H1 (cell line): Measurements from ENCODE around the gene TSFM. TPM values are rescaled to one million over a fixed set of nuclear protein-coding genes. Genes with fewer than 3 reads are reported as not detected.

ENCODE experiments used
- CTCF ChIA-PET: fragments of 300-600 bp; sonication (Branson Sonifier 250); formaldehyde crosslinking; loops from one replicate; lab custom pipeline; 2021; ENCODE audit not compliant: partially characterized antibody; lab: Charles Lee
- POLR2A ChIA-PET: fragments of 300-600 bp; sonication (Branson Sonifier 250); formaldehyde crosslinking; loops from one replicate; lab custom pipeline; 2021; ENCODE audit warnings: inconsistent platforms; ENCODE audit not compliant: partially characterized antibody; lab: Charles Lee
- DNase-seq, 2 experiments: peaks; one replicate each; pipeline versions ENCODE4 v3.0.0 to v3.0.0-alpha.2; 2010 to 2022; ENCODE audit warnings: low spot score in 2 of 2, low read depth in 1 of 2, mixed read lengths in 1 of 2
- FAIRE-seq: peaks from 2 replicates; lab custom pipeline; 2011; peaks lifted over from hg19 to GRCh38; lab: Jason Lieb, UNC
- H2AFZ ChIP-seq: 2 replicates; pipeline ENCODE4 v1.8.1; 2012; ENCODE audit warnings: low read length, inconsistent platforms
- H2AK5ac ChIP-seq: 2 replicates; pipeline ENCODE4 v1.6.1; 2013; ENCODE audit warnings: low read depth, low read length
- H2BK120ac ChIP-seq: replicated peaks from 2 replicates; pipeline ENCODE3; 2013; ENCODE audit warnings: low read depth, low read length, inconsistent platforms
- H2BK12ac ChIP-seq: 2 replicates; pipeline ENCODE4 v1.6.1; 2013; ENCODE audit warnings: low read depth, low read length
- H2BK15ac ChIP-seq: 2 replicates; pipeline ENCODE4 v1.6.1; 2013; ENCODE audit warnings: low read length
- H2BK20ac ChIP-seq: 2 replicates; pipeline ENCODE4 v1.6.1; 2013; ENCODE audit warnings: low read length
- H2BK5ac ChIP-seq: 2 replicates; pipeline ENCODE4 v1.6.1; 2013; ENCODE audit warnings: low read depth, low read length
- H3K14ac ChIP-seq: 2 replicates; pipeline ENCODE4 v1.6.1; 2013; ENCODE audit warnings: inconsistent platforms; ENCODE audit not compliant: insufficient read length
- H3K18ac ChIP-seq: 2 replicates; pipeline ENCODE4 v1.6.1; 2013; ENCODE audit warnings: low read length; ENCODE audit errors: extremely low read depth
- H3K23ac ChIP-seq: 2 replicates; pipeline ENCODE4 v1.6.1; 2013; ENCODE audit warnings: inconsistent platforms; ENCODE audit not compliant: insufficient read length
- H3K23me2 ChIP-seq: 2 replicates; pipeline ENCODE4 v1.6.1; 2013; ENCODE audit warnings: low read depth, low read length
- H3K27ac ChIP-seq: 2 replicates; pipeline ENCODE4 v1.6.1; 2011; ENCODE audit warnings: low read depth, low read length, inconsistent platforms
- H3K27me3 ChIP-seq, 4 experiments: replicated peaks in 1 of 4; 1 replicate in 1 of 4; 2 replicates in 3 of 4; pipeline versions ENCODE4 v1.6.1 to v1.8.1; 2011 to 2013; ENCODE audit warnings: low read length in 3 of 4, mild to moderate bottlenecking in 3 of 4, inconsistent platforms in 2 of 4, mixed read lengths in 2 of 4, moderate library complexity in 1 of 4; ENCODE audit not compliant: control insufficient read depth in 3 of 4, insufficient read depth in 3 of 4; ENCODE audit errors: extremely low read depth in 1 of 4
- H3K36me3 ChIP-seq, 4 experiments: 2 replicates each; pipeline versions ENCODE4 v1.6.1 to v1.8.1; 2011 to 2013; ENCODE audit warnings: mild to moderate bottlenecking in 4 of 4, low read length in 3 of 4, moderate library complexity in 2 of 4, control low read depth in 1 of 4, inconsistent platforms in 1 of 4; ENCODE audit not compliant: insufficient read depth in 4 of 4, control insufficient read depth in 2 of 4
- H3K4ac ChIP-seq: replicated peaks from 2 replicates; pipeline ENCODE3; 2013; ENCODE audit warnings: low read length, low read depth, mixed read lengths, inconsistent platforms; ENCODE audit not compliant: insufficient read length
- H3K4me1 ChIP-seq, 4 experiments: replicated peaks in 1 of 4; 1 replicate in 1 of 4; 2 replicates in 3 of 4; pipeline versions ENCODE4 v1.6.1 to v1.8.1; 2011 to 2013; ENCODE audit warnings: low read length in 3 of 4, inconsistent platforms in 2 of 4, mixed read lengths in 1 of 4; ENCODE audit not compliant: insufficient read depth in 4 of 4, control insufficient read depth in 3 of 4
- H3K4me2 ChIP-seq, 2 experiments: 2 replicates each; pipeline versions ENCODE4 v1.6.1 to v1.8.1; 2011 to 2013; ENCODE audit warnings: low read depth in 2 of 2, low read length in 2 of 2, control low read depth in 1 of 2, inconsistent platforms in 1 of 2, mild to moderate bottlenecking in 1 of 2; ENCODE audit not compliant: insufficient read depth in 1 of 2
- H3K4me3 ChIP-seq, 4 experiments: fragments of 200-600, 300-600 bp in 1 of 4; sonication (generic), shearing (Covaris generic), sonication (Bioruptor Twin) in 1 of 4; 2 replicates each; pipeline versions ENCODE4 v1.5.1 to v1.8.1; 2011 to 2016; ENCODE audit warnings: low read length in 4 of 4, low read depth in 3 of 4, control low read depth in 2 of 4, inconsistent platforms in 2 of 4, mild to moderate bottlenecking in 2 of 4, mixed read lengths in 1 of 4, moderate library complexity in 1 of 4; ENCODE audit not compliant: insufficient read depth in 2 of 4; ENCODE audit errors: extremely low read depth in 1 of 4
- H3K56ac ChIP-seq: replicated peaks from 2 replicates; pipeline ENCODE3; 2013; ENCODE audit warnings: low read depth, mild to moderate bottlenecking, mixed read lengths, low read length, inconsistent platforms; ENCODE audit not compliant: insufficient read length
- H3K79me1 ChIP-seq: 2 replicates; pipeline ENCODE4 v1.6.1; 2013; ENCODE audit warnings: low read depth, low read length, control low read depth
- H3K79me2 ChIP-seq, 2 experiments: 2 replicates each; pipeline versions ENCODE4 v1.6.1 to v1.8.1; 2012 to 2013; ENCODE audit warnings: low read length in 2 of 2, mild to moderate bottlenecking in 2 of 2, inconsistent platforms in 1 of 2; ENCODE audit not compliant: insufficient read depth in 2 of 2, control insufficient read depth in 1 of 2
- H3K9ac ChIP-seq, 4 experiments: replicated peaks in 1 of 4; 1 replicate in 1 of 4; 2 replicates in 3 of 4; pipeline versions ENCODE4 v1.6.1 to v1.8.1; 2011 to 2013; ENCODE audit warnings: low read depth in 3 of 4, low read length in 3 of 4, control low read depth in 2 of 4, mild to moderate bottlenecking in 2 of 4, moderate library complexity in 2 of 4, inconsistent platforms in 1 of 4; ENCODE audit errors: extremely low read depth in 1 of 4
- H3K9me3 ChIP-seq, 2 experiments: 2 replicates each; pipeline versions ENCODE4 v1.6.1 to v1.8.1; 2012 to 2013; ENCODE audit warnings: mild to moderate bottlenecking in 2 of 2, moderate library complexity in 2 of 2, control low read depth in 1 of 2, inconsistent platforms in 1 of 2, low read depth in 1 of 2, low read length in 1 of 2, mixed read lengths in 1 of 2; ENCODE audit not compliant: insufficient read depth in 2 of 2
- H4K20me1 ChIP-seq, 2 experiments: replicated peaks in 1 of 2; 2 replicates each; pipeline versions ENCODE3 to v1.8.1; 2011 to 2013; ENCODE audit warnings: inconsistent platforms in 2 of 2, low read length in 2 of 2, mild to moderate bottlenecking in 1 of 2; ENCODE audit not compliant: insufficient read depth in 2 of 2, control insufficient read depth in 1 of 2
- H4K5ac ChIP-seq: 2 replicates; pipeline ENCODE4 v1.6.1; 2013; ENCODE audit warnings: low read length, low read depth, mixed read lengths, inconsistent platforms; ENCODE audit not compliant: insufficient read length
- H4K8ac ChIP-seq: 2 replicates; pipeline ENCODE4 v1.8.0; 2013; ENCODE audit warnings: mild to moderate bottlenecking, moderate library complexity, low read length, inconsistent platforms; ENCODE audit not compliant: insufficient read depth; ENCODE audit errors: extremely low read depth
- H4K91ac ChIP-seq: replicated peaks from 2 replicates; pipeline ENCODE3; 2013; ENCODE audit warnings: low read length, mixed read lengths, inconsistent platforms; ENCODE audit not compliant: insufficient read length
- ATF2 ChIP-seq: IDR thresholded peaks from 2 replicates; pipeline ENCODE4 v1.6.1; 2012; ENCODE audit warnings: low read length, inconsistent platforms
- BCL11A ChIP-seq, 2 experiments: IDR thresholded peaks; one replicate each; pipeline ENCODE4 v1.6.1; 2011; ENCODE audit warnings: low read depth in 2 of 2, low read length in 2 of 2, mild to moderate bottlenecking in 2 of 2
- CHD1 ChIP-seq: IDR thresholded peaks from 2 replicates; pipeline ENCODE4 v1.6.1; 2012; ENCODE audit warnings: low read depth, low read length, improper control_type of control experiment
- EZH2 ChIP-seq: fragments of 200-600 bp; sonication (generic); IDR thresholded peaks from 2 replicates; pipeline ENCODE4 v1.7.1; 2012; ENCODE audit warnings: low read depth, mild to moderate bottlenecking, moderate library complexity, low read length, inconsistent platforms; ENCODE audit not compliant: severe bottlenecking
- FOSL1 ChIP-seq: IDR thresholded peaks from 2 replicates; pipeline ENCODE4 v1.6.1; 2011; ENCODE audit warnings: mild to moderate bottlenecking, low read depth, low read length, moderate library complexity; ENCODE audit not compliant: insufficient read depth
- HDAC6 ChIP-seq: IDR thresholded peaks from one replicate; pipeline ENCODE4 v1.7.1; 2012; ENCODE audit warnings: low read depth, mild to moderate bottlenecking, inconsistent platforms, low read length, moderate library complexity
- JUN ChIP-seq: IDR thresholded peaks from 2 replicates; pipeline ENCODE4 v1.6.1; 2011; ENCODE audit warnings: low read depth, mild to moderate bottlenecking, improper control_type of control experiment, low read length
- KDM1A ChIP-seq: fragments of 200-600, 300-600 bp; sonication (generic); IDR thresholded peaks from 2 replicates; pipeline ENCODE4 v1.7.1; 2016; ENCODE audit warnings: mild to moderate bottlenecking, low read length, borderline replicate concordance
- SUZ12 ChIP-seq: fragments of 200-600 bp; sonication (generic); IDR thresholded peaks from 2 replicates; pipeline ENCODE4 v1.6.1; 2012; ENCODE audit warnings: mild to moderate bottlenecking, inconsistent platforms, low read length, moderate library complexity, mixed read lengths
- TCF12 ChIP-seq: IDR thresholded peaks from 2 replicates; pipeline ENCODE4 v1.6.1; 2011; ENCODE audit warnings: low read depth, mild to moderate bottlenecking, low read length
- ZNF274 ChIP-seq: IDR thresholded peaks from 2 replicates; pipeline ENCODE4 v1.7.0; 2012; ENCODE audit warnings: low read length, borderline replicate concordance; ENCODE audit errors: extremely low read depth
- WGBS, 2 experiments: shearing (Covaris generic) in 1 of 2; methylation state at CpG; one replicate each; pipeline versions ENCODE4 v1.1.6 to v1.1.7; 2013 to 2015; ENCODE audit warnings: low lambda C conversion rate in 2 of 2, mixed read lengths in 2 of 2, inconsistent platforms in 1 of 2, low coverage in 1 of 2, missing lambda C conversion rate in 1 of 2; ENCODE audit not compliant: insufficient replicate concordance in 2 of 2, insufficient coverage in 1 of 2, insufficient read length in 1 of 2; ENCODE audit errors: extremely low coverage in 1 of 2, missing lambda C conversion rate in 1 of 2; 5-methylcytosine and 5-hydroxymethylcytosine counted together
- polyA plus RNA-seq, 7 experiments: library from polyadenylated mRNA; depleted of rRNA in 3 of 7; stranded (reverse) in 5 of 7; unstranded in 2 of 7; fragments of >200 nt in 5 of 7; fragments of 200-250 nt in 2 of 7; gene quantifications; 1 replicate in 5 of 7; 2 replicates in 1 of 7; 4 replicates in 1 of 7; pipeline versions ENCODE4 v1.2.1 to v1.2.3, GENCODE V29; 2011 to 2013; ENCODE audit warnings: missing spikeins in 2 of 7, mixed read lengths in 2 of 7
- total RNA-seq: library from RNA; stranded (reverse); fragmentation: NEBNext Ultra II Directional; extraction: Animal tissue kit (Norgen Biotek cat#: 25700); gene quantifications from 2 replicates; pipeline ENCODE4 v1.2.1, GENCODE V29; 2021

TSFM gene
- total and polyA plus RNA-seq, 2 of the 8 experiments (the other 6 are each of a cell fraction or from before 2014, with no cell fraction given): 17.4 to 49.8 TPM

GRCh38 chr12:57739914-57740538 lies 42.6 kb upstream of the TSFM start:
- peak overlapping the region in 1 of 2 experiments; percentile 93; a peak in 2 of 4 replicates for H3K4me2 ChIP-seq
- POLR2A ChIA-PET: interaction anchor here (0.9 to 3.9 kb wide), 4 partner anchors 10 to 25 kb away, joined by 3 to 25 read pairs (median 4); partner anchors contain the start of gene CDK4
- H2BK15ac ChIP-seq: no peak overlapping the region
- peaks cover 0 to 11% of the 10 kb centered on the region in 2 experiments for H4K20me1 ChIP-seq
- no peak overlapping the region for H3K18ac ChIP-seq
- no peak overlapping the region for H3K4ac ChIP-seq
- no peaks in the 10 kb centered on the region; a peak in 1 of 4 replicates for H3K9me3 ChIP-seq
- H2BK20ac ChIP-seq: no peak overlapping the region
- H3K79me1 ChIP-seq: no peaks in the 10 kb centered on the region
- no peak for DNase-seq
- no peak for FAIRE-seq
- peaks cover 2% of the 10 kb centered on the region; the same call in 1 of the 2 replicates for H3K23me2 ChIP-seq
- no peak overlapping the region for H4K5ac ChIP-seq
- H3K79me2 ChIP-seq: no peaks in the 10 kb centered on the region
- H3K14ac ChIP-seq: no peak overlapping the region
- H3K4me1 ChIP-seq: peaks cover 6 to 28% (median 12%) of the 10 kb centered on the region in 4 experiments; a peak in 6 of 7 replicates
- H2BK120ac ChIP-seq: no peak overlapping the region
- 49% methylated on average over 10 of the region's 10 CpGs; no CpG with 5 or more reads in 1 of the 2 experiments for WGBS, 2 experiments
- H4K8ac ChIP-seq: no peak overlapping the region; the same call in 1 of the 2 replicates
- no peak overlapping the region for H2AFZ ChIP-seq
- H3K27ac ChIP-seq: no peak overlapping the region
- H3K4me3 ChIP-seq: no peak overlapping the region
- no peak overlapping the region for H4K91ac ChIP-seq
- H2AK5ac ChIP-seq: no peak overlapping the region
- H3K27me3 ChIP-seq: peaks cover 39 to 68% (median 62%) of the 10 kb centered on the region in 4 experiments
- CTCF ChIA-PET: interaction anchor here (0.6 to 11.2 kb wide), 6 partner anchors 17 to 265 kb away, joined by 3 to 149 read pairs (median 6); partner anchors contain the start of gene B4GALNT1
- no peak overlapping the region for H2BK5ac ChIP-seq
- H2BK12ac ChIP-seq: no peak overlapping the region; the same call in 1 of the 2 replicates
- no peak overlapping the region for H3K23ac ChIP-seq
- peaks cover 0 to 6% (median 0%) of the 10 kb centered on the region in 4 experiments; a peak in 1 of 8 replicates for H3K36me3 ChIP-seq
- H3K56ac ChIP-seq: no peak overlapping the region
- H3K9ac ChIP-seq: no peak overlapping the region
- TF ChIP-seq ZNF274: no peak
- no peak for TF ChIP-seq HDAC6
- TF ChIP-seq BCL11A (IDR thresholded peaks at IDR 0.05; ENCODE audit: low read depth in 2 of 2, low read length in 2 of 2): no peak
- TF ChIP-seq EZH2: no peak
- no peak for TF ChIP-seq CHD1
- no peak for TF ChIP-seq FOSL1
- no peak for TF ChIP-seq ATF2
- TF ChIP-seq SUZ12: no peak
- no peak for TF ChIP-seq JUN
- TF ChIP-seq TCF12: no peak
- TF ChIP-seq KDM1A: no peak
